ENCODE measurements around the gene CHST15. TPM values are rescaled to one million over a fixed set of nuclear protein-coding genes. Genes with fewer than 3 reads are reported as not detected.

Gene CHST15
- total RNA-seq, 2 experiments from 2014 or later = 0.12 to 0.25 TPM

- DNase-seq = no peak
- peaks cover under 1% of the 10 kb centered on the region for H3K4me1 Mint-ChIP-seq
These were observed 33.8 kb downstream of the CHST15 start for GRCh38 chr10:124059551-124059950.

DNA sequence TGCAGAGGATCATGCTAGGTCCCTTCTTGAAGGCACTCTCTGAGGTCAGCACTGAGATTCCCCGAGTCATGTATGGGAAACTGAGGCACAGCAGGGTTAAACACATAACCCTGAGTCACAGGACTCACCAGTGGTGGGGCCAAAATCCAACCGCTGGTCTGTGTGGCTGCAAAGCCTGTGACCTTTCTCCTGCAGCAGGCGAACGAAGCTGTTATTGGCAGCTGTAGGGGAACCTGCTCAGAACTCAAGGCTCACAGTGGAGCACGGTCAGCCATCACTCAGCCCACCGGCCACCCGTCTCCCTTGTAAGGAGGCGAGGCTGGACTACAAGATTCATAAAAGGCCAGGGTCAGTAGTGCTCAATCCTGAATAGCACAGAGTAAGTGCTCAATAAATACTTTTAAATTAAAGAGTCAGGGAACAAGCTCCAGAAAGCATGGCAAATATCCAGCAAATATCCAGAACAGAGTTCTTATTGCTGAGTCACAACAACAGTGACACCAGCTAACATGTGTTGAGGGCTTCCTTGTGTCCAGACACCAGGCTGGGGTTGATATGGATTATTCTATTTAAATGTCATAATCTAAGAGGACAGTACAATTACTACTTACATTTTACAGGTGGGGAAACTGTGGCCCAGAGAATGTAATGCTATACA, 34.9 kb downstream of the CHST15 start:
- no peaks in the 10 kb centered on the region for H3K9me3 Mint-ChIP-seq
- H3K4me1 Mint-ChIP-seq = no peaks in the 10 kb centered on the region
- DNase-seq = no peak
- H3K27me3 Mint-ChIP-seq = no peaks in the 10 kb centered on the region
- H3K4me3 Mint-ChIP-seq = no peak overlapping the region
- H3K27ac Mint-ChIP-seq = no peak overlapping the region
- no peaks in the 10 kb centered on the region for H3K36me3 Mint-ChIP-seq

More at GRCh38 chr10:124059551-124059950, 33.8 kb downstream of the CHST15 start:
- Mint-ChIP-seq H3K27ac (no peak overlapping the region), H3K36me3 (no peaks in the 10 kb centered on the region), H3K9me3 (no peaks in the 10 kb centered on the region), H3K4me3 (no peak overlapping the region), H3K27me3 (no peaks in the 10 kb centered on the region)

GRCh38 chr10:124057601-124058000, 35.8 kb downstream of the CHST15 start:
- Mint-ChIP-seq H3K9me3 (no peaks in the 10 kb centered on the region), H3K27me3 (no peaks in the 10 kb centered on the region), H3K36me3 (no peaks in the 10 kb centered on the region), H3K27ac (no peak overlapping the region), H3K4me3 (no peak overlapping the region), H3K4me1 (no peaks in the 10 kb centered on the region)
- no peak for DNase-seq

GRCh38 chr10:124056337-124056980, 36.9 kb downstream of the CHST15 start:
- H3K36me3 Mint-ChIP-seq = no peaks in the 10 kb centered on the region
- no peak overlapping the region for H3K27ac Mint-ChIP-seq
- no peaks in the 10 kb centered on the region for H3K9me3 Mint-ChIP-seq

DNA sequence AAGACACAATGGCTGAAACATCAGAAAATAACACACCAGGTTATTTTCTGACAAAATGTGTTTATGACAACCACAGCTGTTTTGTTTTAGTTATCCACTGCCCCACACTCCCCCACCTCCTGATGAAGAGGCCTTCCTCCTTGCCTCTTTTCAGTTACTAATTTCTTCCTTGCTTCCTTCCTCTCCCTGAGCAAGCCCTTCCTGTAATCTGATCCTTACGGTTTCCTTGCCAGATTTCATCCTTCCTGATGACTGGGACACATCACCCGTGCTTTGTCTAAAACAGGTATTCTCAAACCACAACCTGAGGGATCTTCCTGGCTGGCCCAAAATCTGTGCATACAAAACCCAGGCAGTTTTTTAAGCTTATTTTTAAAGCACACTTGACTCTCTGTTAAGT, 39.4 kb downstream of the CHST15 start:
- no peaks in the 10 kb centered on the region for H3K9me3 Mint-ChIP-seq
- H3K36me3 Mint-ChIP-seq = no peaks in the 10 kb centered on the region
- DNase-seq = no peak
- H3K27me3 Mint-ChIP-seq = no peaks in the 10 kb centered on the region
- no peak overlapping the region for H3K4me3 Mint-ChIP-seq
- no peaks in the 10 kb centered on the region for H3K4me1 Mint-ChIP-seq
- H3K27ac Mint-ChIP-seq = no peak overlapping the region

More at GRCh38 chr10:124056337-124056980, 36.9 kb downstream of the CHST15 start:
- Mint-ChIP-seq H3K27me3 (no peaks in the 10 kb centered on the region), H3K4me3 (no peak overlapping the region), H3K4me1 (no peaks in the 10 kb centered on the region)
- no peak for DNase-seq

DNA sequence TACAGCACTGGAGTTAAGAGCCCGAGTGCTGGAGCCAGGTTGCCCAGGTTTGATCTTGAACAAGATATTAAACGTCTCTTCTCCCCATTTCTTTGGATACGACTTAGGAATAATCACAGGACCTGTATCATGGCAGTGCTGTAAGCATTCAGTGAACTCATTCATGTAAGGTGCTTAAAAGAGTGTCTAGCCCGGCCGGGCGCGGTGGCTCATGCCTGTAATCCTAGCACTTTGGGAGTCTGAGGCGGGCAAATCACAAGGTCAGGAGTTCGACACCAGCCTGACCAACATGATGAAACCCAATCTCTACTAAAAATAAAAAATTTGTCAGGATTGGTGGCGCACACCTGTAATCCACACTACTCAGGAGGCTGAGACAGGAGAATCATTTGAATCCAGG, 40.8 kb downstream of the CHST15 start:
- H3K27ac Mint-ChIP-seq = no peak overlapping the region

GRCh38 chr10:124050021-124051015, 43.1 kb downstream of the CHST15 start:
- DNase-seq = no peak
- Mint-ChIP-seq H3K4me3 (no peak overlapping the region), H3K27me3 (no peaks in the 10 kb centered on the region), H3K36me3 (no peaks in the 10 kb centered on the region), H3K9me3 (peaks cover 2% of the 10 kb centered on the region), H3K4me1 (no peaks in the 10 kb centered on the region), H3K27ac (no peak overlapping the region)

More for the DNA sequence above, 40.8 kb downstream of the CHST15 start:
- no peaks in the 10 kb centered on the region for H3K4me1 Mint-ChIP-seq
- no peaks in the 10 kb centered on the region for H3K27me3 Mint-ChIP-seq
- no peaks in the 10 kb centered on the region for H3K9me3 Mint-ChIP-seq
- H3K36me3 Mint-ChIP-seq = no peaks in the 10 kb centered on the region
- H3K4me3 Mint-ChIP-seq = no peak overlapping the region
- no peak for DNase-seq

DNA sequence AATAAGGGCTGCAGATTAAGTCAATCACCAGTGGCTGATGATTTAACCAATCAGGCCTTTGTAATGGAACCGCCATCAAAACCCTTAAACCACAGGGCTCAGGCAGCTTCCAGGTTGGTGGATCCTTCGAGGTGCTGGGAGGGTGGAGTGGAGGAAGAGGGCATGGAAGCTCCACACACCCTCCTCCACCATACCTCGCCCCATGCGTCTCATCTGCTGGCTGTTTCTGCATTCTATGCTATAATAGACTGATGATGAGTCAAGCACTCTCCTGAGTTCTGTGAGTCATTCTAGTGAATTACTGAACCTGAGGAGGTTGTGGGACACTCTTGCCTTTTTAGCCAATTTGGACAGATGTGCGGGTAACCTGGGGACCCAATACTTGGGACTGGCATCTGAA, 43.9 kb downstream of the CHST15 start:
- no peaks in the 10 kb centered on the region for H3K36me3 Mint-ChIP-seq
- no peak overlapping the region for H3K27ac Mint-ChIP-seq
- DNase-seq = no peak
- H3K27me3 Mint-ChIP-seq = no peaks in the 10 kb centered on the region
- peaks cover 2% of the 10 kb centered on the region for H3K9me3 Mint-ChIP-seq
- no peak overlapping the region for H3K4me3 Mint-ChIP-seq
- no peaks in the 10 kb centered on the region for H3K4me1 Mint-ChIP-seq

DNA sequence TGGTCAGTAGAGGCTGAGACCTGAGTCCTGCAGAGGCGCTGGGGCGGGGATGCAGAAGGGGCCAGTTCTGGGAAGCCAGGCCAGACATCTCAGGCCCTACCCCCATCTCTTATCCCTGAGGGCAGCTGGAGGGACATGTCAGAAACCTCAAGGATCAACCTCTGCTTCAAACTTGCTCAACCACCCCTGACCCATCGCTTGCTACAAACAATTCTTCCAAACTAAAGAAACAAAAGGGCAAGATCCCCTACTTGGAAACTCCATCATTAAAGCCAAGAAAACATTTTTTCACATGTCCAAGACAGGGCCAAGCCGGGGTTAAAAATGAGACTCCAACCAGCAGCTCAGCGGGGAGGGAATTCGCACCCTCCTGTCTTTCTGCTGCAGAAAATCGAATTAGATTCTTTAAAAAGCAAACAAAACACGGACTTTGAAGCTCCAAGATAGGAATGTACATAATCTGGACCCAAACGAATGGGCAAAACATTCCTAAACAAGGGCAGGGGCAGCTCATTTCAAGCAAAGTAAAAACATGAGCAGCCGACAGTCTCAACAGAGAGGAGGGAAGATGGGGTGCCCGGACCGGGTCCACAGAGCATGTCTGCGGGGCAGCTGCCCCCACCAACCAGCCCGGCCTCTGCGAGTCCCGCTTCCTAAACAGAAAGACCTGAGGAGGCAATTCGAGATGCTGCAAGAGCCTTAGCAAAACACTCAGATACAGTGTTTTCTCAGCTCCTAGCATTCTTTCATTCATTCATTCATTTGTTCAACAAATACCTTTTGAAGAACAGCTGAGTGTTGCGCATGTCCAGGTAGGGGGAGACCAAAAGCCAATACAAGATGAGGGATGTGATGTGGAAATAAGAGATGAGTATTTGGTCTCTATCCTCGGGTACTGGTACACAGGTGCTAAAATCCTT, 44.8 kb downstream of the CHST15 start:
- H3K27ac Mint-ChIP-seq = no peak overlapping the region
- H3K36me3 Mint-ChIP-seq = no peaks in the 10 kb centered on the region
- no peaks in the 10 kb centered on the region for H3K4me1 Mint-ChIP-seq
- no peak overlapping the region for H3K4me3 Mint-ChIP-seq
- H3K27me3 Mint-ChIP-seq = peaks cover 2% of the 10 kb centered on the region
- no peak for DNase-seq
- H3K9me3 Mint-ChIP-seq = peaks cover 2% of the 10 kb centered on the region

GRCh38 chr10:124047427-124048152, 45.8 kb downstream of the CHST15 start:
- no peak for DNase-seq
- Mint-ChIP-seq H3K27ac (no peak overlapping the region), H3K27me3 (peaks cover 11% of the 10 kb centered on the region), H3K9me3 (peaks cover 2% of the 10 kb centered on the region), H3K4me3 (no peak overlapping the region), H3K36me3 (no peaks in the 10 kb centered on the region), H3K4me1 (peaks cover 5% of the 10 kb centered on the region)

GRCh38 chr10:124045801-124046355, 47.5 kb downstream of the CHST15 start:
- DNase-seq = no peak
- Mint-ChIP-seq H3K36me3 (no peaks in the 10 kb centered on the region), H3K4me3 (no peak overlapping the region), H3K27me3 (peaks cover 19% of the 10 kb centered on the region), H3K27ac (no peak overlapping the region), H3K9me3 (peaks cover 2% of the 10 kb centered on the region), H3K4me1 (peaks cover 5% of the 10 kb centered on the region)

DNA sequence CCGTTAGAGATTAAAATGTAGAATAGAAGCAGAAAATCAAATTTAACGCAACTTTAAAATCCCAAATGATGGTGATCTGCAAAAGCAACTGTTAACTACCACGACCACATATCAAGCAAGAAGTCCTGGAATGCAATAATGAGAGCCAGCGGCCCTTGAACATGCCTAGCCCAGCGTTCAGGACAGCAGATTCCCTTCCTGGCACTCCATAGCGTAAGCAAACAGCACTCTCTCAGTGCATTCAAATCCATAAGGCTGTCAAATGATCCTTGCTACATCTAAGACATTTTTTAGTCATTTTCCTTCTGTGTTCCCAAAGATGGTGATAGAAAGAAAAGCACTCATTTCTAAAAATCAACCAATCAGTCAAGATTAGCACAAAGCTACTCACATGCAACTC, 48.1 kb downstream of the CHST15 start:
- DNase-seq = no peak
- no peaks in the 10 kb centered on the region for H3K36me3 Mint-ChIP-seq
- H3K9me3 Mint-ChIP-seq = peaks cover 2% of the 10 kb centered on the region
- H3K27ac Mint-ChIP-seq = no peak overlapping the region
- peaks cover 23% of the 10 kb centered on the region for H3K27me3 Mint-ChIP-seq
- peaks cover 5% of the 10 kb centered on the region for H3K4me1 Mint-ChIP-seq
- H3K4me3 Mint-ChIP-seq = no peak overlapping the region

GRCh38 chr10:124044143-124044862, 49.1 kb downstream of the CHST15 start:
- no peak for DNase-seq

More at GRCh38 chr10:124044143-124044862, 49.1 kb downstream of the CHST15 start:
- Mint-ChIP-seq H3K4me3 (no peak overlapping the region), H3K27me3 (peaks cover 23% of the 10 kb centered on the region), H3K9me3 (peaks cover 2% of the 10 kb centered on the region), H3K4me1 (peaks cover 5% of the 10 kb centered on the region), H3K36me3 (no peaks in the 10 kb centered on the region), H3K27ac (no peak overlapping the region)
